NCI-H774 (cell line): ENCODE measurements around the gene MALAT1.
A peak's percentile ranks its signal among the peaks of the same experiment; 100 is the strongest.

Source experiments
- DNase-seq: peaks from one replicate; lab custom pipeline; 2025; lab: John Stamatoyannopoulos, UW

Gene MALAT1

DNA sequence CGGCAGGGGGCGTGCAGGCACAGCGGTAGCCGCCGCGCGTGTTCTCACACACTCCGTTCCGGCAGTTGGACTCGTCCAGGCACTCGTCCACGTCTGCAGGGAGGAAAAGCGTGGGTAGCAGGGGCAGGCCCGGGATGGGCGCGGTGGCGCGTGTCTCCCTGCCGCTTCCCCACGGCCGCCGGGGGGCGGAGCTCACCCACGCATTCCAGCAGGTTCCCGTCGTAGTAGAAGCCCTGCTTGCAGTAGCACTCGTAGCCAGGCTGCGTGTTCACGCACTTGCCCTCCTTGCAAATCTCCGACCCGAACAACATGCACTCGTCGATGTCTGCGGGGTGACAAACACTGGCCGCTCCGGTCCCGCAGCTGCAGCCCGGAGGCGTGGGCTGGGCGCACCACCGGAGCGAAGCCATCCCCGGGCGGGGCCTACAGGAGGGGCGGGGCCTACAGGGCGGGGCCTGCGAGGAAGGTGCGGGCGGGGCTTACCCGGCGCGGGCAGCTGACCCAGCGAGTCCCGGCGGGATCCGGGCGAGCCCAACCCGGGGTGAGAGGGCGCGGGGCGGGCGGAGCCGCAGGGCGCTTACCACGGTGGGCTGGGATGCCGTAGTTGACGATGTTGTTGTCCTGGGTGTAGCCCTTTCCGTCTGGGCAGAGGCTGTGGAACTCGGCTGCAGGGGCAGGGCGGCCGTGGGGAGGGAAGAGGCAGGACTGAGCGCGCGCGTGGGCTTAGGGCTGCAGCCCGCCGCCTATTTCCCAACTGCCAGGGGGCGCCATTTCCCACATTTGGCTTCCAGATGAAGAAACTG lies 41.6 kb downstream of the MALAT1 start:
- peak; percentile 55 for DNase-seq

DNA sequence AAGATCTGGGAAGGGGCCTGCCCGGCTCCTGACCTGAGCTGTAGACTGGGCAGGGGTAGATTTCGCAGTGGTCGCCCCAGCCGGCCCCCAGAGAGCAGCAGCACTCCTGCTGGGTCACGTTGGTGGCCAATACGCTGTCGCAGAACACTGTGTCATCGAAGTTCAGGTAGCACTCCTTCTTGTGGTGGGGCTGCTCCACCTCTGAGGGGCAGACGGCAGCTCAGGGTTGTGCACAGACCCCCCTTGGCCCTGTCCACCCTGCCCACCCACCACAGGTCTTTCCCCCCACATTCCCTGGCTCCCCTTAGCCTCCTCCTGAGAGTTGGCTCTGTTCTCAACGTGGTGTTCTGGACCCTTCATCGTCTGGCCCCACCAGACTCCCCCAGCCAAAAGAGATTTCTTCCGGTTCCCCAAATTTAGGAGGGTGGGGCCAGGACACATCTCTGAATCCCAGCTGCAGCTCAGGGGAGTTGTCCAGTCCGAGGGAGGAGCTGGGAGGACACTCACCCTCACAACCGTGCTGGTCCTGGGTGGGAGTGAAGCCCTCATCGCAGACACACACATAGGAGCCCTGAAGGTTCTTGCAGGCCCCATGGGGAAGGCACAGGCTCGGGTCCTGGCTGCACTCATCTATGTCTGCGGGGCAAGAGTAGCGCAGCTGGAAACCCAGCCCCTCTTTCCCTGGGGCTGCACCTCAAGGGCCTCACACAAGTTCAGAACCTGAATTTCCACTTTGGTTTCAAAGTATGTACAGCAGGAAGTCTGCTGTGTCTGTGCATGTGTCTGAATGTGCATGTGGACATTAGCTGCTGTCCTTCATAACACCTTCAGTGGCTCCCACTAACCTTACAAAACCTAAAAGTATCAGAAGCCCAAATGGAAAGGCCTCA lies 42.5 kb downstream of the MALAT1 start:
- DNase-seq, result no peak

DNA sequence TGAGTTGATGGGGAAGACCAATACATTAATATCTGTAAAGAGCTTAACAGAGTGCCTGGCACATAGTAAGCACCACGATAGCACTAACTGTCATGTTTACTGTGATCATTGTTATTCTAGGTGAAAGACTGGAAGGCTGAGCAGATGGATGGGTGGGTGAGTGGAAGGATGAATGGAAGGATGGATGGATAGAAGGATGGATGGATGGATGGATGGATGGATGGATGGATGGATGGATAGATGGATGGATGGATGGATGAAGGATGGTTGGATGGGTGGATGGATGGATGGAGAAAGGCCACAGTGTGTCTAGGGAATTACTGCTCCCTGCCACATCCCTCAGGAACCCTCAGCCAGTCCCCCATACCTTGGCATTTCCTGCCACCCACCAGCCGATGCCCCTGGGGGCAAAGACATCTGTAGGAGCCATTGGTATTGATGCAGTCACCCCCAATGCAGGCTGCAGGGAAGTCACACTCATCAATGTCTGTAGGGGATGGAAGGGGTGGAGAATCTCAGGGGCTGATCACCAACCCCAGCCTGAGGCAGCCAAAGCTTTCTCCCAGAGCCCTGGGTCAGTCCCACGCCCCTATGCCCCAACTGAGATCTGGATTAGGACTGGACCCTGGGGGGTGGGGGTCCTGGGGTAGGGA lies 44.0 kb downstream of the MALAT1 start:
- DNase-seq, result no peak

DNA sequence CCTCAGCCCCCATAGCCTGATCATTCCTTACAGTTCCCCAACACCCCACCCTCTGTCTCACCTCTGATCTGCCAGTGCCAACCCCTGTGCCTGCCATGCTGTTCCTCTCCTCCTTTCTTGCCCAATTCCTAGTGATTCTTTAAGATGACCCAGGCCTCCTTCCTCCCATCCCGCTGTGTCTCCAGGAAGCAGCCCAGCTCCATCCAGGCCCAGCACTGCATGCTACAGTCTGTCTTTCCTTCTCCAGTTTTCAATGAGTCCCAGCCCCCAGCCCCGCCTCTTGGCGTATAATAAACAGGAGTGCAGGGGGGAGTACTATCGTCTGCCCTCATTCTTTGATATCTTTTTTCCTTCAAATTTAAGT lies 47.0 kb downstream of the MALAT1 start:
- DNase-seq, result no peak

DNA sequence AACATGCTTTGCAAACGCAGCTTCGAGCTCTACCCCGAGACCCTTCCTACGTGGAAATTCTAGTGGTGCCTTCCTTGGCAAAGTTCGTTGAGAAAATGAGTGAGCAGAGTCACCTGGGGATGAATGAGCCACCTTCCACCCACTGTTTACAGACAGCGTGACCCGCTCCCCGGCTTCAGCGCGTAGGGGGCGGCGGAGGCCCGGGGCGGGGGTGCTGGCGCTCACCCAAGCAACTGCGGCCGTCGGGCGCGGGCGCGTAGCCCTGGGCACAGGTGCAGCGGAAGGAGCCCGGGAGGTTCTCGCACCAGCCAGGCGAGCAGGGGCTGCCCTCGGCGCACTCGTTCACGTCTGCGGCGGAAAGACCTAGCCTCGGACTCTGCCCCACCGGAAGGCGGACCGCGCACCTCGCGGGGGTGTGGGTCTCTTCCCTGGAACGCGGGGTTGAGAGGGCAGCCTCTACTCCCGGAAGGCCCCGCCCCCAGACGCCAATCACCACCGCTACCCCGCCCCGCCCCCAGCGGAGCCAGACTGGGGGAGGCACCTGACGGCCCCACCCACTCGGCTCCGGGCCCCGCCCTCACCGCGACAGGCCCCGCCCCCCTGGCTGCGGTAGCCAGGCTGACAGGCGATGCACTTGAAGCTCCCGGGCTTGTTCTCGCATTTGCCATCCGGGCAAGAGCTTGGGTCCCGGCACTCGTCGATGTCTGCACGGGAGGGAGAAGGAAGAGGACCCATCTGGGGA lies 47.5 kb downstream of the MALAT1 start:
- DNase-seq, result peak; percentile 88

DNA sequence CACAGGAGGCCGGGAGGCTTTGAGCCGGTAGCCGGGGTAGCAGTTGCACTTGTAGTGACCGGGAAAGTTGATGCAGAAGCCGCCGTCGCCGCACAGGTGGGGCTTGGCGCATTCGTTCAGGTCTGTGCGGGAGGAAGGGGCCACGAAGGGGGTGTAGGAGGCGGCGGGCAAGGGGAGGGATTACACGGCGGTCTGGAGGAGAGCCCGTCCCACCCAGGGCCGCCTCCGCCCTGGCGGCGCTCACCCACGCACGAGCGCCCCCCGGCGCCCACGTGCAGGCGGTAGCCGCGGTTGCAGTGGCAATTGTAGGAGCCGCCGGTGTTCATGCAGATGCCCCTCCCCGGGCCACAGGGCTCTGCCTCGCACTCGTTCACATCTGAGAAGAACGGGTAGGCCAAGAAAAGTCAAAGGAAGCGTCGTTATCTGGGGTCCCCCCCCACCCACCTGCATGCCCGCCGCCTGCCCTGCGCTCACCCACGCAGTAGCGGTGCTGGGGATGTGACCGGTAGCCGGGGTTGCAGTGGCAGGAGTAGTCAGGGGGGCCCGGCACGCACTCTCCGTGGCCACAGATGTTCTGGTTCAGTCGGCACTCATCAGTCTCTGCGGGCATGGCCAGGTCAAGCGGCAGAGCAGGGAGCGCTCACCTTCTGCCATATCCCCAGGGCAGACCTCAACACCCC lies 48.7 kb downstream of the MALAT1 start:
- DNase-seq, result no peak

DNA sequence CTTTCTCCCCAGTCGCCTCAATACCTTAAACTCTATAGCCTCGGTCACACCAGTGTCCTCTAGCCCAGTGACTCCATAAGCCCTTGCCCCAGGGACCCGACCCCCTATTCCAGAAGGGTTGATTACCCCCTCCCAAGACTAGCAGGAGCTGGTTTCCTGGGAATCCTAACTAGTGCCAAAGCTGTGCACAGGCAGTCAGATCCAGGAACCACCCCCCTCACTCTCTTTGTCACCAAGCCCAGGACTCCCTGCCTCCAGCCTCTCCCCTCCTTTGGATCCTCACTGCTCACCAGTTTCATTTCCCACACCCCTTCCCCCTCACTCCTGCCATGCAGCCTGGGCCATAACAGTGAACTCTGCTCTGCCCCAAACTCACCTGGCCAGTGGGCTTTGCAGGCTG lies 49.5 kb downstream of the MALAT1 start:
- no peak for DNase-seq

DNA sequence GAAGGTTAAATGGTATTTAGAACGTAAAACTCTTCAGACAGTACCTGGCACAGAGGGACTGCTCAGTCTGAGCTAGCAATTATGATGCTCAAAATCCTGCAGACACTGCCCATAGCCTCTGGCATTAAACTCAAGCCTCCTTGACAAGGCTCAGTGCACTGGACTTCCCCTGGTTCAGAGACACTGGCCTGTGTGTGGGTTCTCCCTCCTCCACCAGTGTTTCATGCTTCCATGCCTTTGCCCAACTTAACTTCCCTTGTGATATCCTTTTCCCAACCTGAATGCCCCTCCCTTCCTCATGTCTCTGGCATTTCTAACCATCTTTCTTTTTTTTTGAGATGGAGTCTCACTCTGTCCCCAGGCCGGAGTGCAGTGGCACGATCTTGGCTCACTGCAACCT lies 50.3 kb downstream of the MALAT1 start:
- no peak for DNase-seq

DNA sequence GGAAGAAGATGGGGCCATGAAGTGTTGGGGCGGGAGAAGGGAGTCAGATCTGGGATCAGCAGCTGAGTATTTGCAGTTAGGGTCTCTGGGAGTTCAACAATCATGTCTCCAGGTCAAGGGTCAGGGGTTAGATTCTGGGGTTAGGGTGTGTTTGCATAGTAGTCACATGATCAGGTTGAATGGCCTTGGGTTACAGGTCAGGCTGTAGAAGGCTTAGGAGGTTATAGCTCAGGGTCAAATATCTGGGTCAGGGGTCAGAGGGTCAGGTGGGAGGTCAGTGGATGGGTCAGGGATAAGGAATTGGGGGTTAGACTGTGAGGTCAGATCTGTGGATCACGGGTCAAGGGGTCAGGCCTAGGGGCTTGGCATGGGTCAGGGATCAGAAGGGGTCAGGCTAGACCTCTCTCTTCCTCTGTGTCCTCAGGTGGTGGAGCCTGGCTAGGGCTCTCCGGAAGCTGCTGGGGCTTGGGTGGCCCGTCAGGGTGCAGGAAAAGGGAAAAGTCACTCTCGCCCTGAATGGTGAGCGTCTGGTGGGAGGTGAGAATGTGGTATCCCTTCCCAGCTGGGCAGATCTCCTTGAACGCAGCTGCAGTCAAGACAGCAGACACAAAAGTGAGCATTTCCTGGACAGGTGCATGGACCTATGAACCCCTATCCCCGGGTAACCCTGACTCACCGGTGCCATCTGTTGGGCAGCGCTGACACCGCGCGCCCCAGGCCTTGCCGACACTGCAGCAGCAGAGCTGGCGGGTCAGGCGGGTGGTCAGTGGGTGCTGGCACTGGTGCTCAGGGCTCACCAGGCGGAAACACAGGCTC lies 52.9 kb downstream of the MALAT1 start:
- peak; percentile 87 for DNase-seq

DNA sequence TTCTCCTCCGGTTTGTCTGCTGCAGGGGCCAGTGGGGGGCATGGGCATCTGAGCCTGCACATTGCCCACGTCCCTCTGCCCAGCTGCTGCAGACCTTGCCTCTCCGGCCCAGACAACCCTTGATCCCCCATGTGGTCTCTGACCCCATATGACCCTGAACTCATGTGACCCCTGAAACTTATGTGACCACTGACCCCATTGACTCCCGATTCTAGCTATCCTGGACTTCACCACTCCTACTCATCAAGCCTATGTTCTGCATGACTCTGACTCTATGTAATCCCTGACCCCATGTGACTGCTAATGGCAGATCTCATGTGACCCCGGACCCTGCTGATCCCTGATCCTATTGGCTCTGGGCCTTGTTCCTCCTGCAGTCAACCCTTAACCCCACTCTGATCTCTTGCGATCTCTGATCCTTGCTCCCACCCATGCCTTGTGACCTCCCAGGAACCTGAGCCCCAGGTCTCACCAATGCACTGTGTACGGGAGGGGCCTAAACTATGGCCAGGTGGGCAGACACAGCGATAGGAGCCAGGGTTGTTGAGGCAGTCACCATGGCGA lies 53.6 kb downstream of the MALAT1 start:
- DNase-seq, result no peak

DNA sequence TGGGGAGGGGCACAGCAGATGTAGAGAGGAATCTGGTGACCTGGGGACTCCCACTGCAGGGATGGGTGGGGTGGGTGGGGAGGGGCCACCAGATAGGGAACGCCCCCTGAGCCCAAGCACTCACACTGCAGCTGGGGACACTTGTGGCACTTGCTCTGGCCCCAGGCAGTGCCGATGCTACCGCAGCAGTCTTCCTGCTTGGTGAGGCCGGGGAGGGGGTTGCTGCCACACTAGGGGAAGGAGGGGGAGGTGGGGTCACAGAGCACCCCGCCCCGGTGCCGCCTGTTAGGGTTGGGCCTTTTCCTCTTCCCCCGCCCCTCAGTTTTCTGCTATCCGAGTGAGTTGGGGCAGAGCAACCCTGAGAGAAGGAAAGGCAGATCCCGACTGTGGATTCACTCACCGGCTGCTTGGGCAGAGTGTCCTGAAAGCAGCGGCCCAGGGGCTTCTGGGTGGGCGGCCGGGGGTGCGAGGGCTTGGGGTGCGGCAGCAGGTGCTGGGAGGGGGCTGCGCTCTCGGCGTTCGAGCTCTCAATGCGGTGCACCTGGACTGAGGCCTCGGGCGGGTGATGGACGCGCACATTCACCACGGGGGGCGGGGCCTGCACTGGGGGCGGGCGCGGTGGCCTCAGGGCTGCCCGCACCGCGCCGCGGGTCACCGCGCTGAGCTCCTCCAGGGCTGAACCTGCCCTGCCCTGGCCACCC lies 54.6 kb downstream of the MALAT1 start:
- peak; percentile 43 for DNase-seq

DNA sequence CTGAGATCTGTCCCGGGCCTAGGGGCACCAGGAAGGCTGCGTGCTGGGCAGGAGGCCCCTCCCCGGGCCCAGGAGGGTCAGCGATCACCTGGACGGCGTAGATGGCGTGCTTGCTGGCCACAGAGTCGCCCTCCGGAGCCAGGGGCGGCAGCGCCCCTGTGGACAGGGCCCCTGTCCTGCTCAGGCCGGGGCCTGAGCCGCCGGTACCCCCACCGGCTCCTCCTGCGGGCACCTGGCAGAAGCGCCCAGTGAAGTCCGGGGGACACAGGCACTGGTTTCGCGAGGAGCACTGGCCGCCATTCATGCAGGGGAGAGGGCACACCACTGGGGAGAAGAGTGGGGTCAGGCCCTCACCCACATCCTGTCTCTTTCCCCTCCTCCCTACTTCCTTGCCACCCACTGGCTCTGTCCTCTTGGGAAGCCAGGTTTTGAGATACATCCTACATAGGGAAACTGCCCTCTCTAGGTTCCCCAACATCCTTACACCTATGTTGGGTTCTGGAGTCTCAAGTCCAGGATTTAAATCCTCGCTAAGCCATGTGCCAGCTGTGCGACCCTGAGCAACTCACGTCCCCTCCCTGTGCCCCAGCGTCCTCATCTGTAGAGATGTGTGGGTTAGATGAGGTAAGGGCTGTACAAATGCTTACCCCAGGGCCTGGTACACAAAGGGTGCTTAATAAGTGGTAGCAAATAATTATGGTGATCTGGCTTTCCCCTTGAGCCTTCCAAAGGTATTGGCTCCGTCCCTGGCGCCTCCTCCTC lies 55.4 kb downstream of the MALAT1 start:
- DNase-seq, result no peak

DNA sequence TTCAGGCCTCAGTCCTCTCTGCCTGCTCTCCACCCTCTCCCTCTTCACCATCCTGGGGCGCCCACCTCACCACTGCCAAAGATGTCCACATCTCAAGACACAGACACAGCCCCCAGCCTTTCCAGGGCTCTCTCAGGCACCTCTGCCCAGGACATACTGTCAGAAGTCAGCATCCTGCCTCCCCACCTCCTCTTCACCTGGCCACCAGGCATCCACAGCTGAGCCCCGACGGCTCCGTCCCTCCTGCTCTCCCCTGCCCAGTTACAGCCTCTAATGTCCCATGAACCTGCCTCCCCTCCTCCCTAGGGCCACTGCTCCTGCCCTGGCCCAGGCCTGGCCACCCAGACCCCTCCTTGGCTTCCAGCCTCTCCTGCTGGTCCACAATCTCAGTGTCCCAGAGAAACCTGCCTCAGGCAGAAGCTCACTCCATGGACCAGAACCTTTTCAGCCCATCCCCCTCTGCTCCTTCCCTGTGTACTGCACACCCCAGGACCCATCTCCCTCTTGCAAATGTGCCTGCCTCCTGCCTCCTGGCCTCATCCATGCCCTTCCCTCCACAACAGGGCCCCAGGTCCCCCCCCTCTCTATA lies 56.1 kb downstream of the MALAT1 start:
- no peak for DNase-seq

DNA sequence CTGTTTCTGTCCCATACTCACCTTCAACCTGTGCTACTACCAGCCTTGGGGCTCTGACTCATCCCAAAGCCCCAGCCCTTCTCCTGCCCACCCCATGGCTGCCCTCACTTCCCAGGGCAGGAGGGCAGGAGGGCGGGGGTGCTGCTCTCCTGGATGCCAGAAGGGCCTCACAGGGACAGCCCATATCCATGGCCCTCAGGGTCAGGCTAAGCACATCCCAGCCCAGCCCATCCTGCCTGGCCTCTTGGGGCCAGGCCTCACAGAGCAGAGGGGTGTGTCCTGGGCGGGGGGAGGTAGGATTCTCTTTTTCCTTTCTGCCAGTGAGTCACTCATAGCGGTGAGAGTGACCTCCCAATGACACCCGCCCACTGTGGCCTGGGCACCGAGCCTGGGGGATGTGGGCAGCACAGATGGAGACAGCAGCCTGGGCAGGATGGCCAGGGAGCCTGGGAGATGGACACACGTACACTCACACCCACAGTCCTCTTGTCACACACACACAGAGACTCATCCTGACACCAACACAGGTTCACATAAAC lies 56.9 kb downstream of the MALAT1 start:
- no peak for DNase-seq
